Neural progenitor cell (in vitro differentiated cells): ENCODE data around the gene ZNF276.

Experiments used
- CTCF ChIP-seq: fragments of 200-600 bp; sonication (generic); IDR thresholded peaks from 2 replicates; pipeline ENCODE4 v1.5.1; 2017; ENCODE audit warnings: antibody characterized with exemption, mild to moderate bottlenecking
- EZH2 ChIP-seq: fragments of 200-600 bp; sonication (generic); IDR thresholded peaks from 2 replicates; pipeline ENCODE4 v1.6.1; 2017; ENCODE audit warnings: antibody characterized with exemption, mild to moderate bottlenecking, moderate library complexity

GRCh38 chr16:89741342-89742014 lies 20.1 kb downstream of the ZNF276 start:
- TF ChIP-seq CTCF (no peak), EZH2 (no peak)
